Activated CD4-positive, CD25-positive, alpha-beta regulatory T cell (primary cell): ENCODE measurements around the gene NUP210.
"Not testable (repeated sequence)": the region's sequence is repeated elsewhere in the genome, so short reads cannot be mapped to it uniquely, and the experiment has no call there.

Experiments
- DNase-seq, 4 experiments: peaks; one replicate each; lab custom pipeline; 2025; lab: John Stamatoyannopoulos, UW

The NUP210 gene

DNA sequence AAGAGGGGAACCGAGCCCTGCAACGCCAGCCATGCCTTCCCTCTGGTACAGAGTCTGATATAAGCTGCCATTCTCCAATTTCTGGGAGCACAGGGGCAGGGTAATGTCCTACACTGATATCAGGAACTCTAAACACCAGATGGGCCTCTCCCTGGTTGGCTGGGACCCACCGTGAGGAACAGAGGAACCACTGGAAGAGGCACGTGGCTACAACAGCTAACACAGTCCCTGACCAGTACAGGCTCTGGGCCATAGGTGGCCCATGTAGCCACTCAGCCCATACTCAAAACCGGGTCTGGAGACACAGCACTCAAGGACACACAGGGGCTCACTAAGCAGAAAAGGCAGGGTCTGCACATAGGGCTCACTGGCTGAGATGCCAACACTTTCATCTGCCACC is 13.9 kb downstream of the NUP210 start:
- no peak for DNase-seq

DNA sequence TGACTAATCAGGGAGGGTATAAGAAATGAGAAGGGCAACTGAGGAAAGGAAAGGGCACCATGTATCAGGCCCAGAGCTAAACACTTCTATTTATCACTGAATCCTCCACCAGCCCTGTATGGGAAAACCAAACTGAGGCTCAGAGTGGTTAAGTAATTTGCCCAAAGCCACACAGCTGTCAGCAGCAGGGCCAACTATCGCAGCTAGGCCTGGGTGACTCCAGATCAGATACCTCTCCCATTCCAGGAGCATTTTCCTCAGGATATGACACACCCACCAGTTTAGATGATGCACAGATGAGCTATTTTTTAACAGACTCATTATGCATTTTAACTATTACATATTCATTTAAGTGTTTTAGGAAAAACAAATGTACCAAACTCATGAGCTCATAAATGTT is 14.5 kb downstream of the NUP210 start:
- DNase-seq: no peak

DNA sequence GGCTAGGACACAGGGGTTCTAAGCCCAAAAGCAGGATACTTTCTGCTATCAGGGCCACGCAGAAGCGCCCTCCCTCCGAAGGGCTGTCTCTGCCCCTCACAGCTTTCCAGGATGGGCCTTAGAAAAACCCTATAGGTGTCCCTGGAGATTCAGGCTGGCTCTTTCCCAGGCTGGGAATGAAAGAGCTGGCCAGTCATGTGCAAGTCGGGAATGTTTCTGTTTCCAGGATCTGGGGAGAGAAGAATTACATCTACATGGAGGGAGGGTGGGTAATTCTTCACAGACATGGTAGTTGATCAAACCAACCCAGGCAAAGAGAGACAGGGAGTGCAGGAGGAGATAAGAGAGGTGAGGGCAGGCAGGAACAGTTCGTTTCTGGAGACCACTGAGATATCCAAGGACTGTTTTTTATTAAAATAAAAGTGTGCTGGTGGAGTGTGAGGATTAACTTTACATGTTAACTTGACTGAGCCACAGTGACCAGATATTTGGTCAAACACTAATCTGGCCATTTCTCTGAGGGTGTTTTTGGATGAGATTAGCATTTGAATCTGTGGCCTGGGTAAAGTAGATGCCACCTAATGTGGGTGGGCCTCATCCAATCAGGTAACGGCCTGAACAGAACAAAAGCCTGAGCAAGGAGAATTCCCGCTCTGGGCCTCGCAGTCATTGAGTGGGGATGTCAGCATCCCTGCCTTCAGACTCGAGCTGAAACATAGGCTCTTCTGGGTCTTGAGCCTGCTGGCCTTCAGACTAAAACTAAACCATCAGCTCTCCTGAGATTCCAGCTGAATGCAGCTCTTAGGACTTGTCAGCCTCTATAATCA is 15.3 kb downstream of the NUP210 start:
- no peak for DNase-seq

DNA sequence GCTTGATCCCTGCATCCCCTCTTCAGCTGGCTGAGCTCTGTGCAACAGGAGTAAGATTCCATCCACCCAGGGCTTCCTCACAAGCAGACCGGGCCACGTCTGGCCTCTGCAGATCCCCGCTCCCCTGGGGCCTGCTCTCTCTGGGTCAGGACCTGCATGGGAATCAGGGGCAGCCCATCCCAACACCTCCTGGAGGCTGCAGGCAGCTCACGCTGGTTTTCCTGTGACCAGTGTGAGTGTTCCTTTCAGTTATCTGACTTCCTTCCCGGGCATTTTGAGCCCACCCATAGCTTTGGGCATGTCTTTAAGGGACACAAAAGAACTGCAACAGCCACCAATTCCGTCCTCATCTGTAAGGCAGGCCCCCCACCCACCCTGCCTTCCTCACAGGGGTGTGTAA is 16.3 kb downstream of the NUP210 start:
- DNase-seq: no peak

DNA sequence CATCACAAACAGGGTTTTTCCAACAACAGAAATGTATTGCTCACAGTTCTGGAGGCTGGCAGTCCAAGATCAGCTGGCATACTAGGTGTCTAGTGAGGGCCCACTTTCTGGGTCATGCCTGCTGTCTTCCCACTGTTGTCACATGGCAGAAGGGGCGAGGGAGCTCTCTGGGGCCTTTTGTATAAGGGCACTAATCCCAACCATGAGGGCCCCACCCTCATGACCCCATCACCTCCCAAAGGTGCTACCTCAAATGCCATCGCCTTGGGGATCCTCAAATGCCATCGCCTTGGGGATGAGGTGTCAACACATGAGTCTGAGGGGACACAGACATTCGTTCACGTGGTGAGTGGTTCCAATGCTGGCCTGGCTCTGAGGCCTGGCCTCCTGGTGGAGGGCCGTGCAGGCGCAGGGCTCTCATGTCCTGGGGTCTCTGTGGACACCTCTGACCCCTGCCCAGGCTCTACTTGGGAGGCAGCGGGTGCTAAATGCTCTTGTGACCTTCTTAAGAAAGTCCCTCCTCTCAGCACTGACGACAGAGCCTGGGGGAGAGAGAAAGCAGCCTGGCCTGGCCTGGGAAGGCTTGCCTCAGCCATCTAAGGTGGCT is 16.8 kb downstream of the NUP210 start:
- no peak for DNase-seq

DNA sequence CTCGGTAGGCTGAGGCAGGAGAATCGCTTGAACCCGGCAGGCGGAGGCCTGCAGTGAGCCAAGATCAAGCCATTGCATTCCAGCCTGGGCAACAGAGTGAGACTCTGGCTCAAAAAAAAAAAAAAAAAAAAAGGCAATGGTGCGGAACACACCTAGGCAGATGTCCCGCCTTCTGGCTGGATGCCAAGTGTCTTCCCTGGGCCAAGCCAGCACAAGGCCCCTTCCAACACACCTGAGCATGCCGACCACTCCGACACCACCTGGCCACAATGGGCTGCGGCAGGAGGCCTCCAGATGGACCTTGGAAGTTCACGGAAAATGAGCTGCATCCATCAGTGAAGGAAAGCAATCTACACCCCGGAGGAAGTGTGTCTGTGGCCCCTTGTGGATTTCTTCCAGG is 19.0 kb downstream of the NUP210 start:
- no peak for DNase-seq

DNA sequence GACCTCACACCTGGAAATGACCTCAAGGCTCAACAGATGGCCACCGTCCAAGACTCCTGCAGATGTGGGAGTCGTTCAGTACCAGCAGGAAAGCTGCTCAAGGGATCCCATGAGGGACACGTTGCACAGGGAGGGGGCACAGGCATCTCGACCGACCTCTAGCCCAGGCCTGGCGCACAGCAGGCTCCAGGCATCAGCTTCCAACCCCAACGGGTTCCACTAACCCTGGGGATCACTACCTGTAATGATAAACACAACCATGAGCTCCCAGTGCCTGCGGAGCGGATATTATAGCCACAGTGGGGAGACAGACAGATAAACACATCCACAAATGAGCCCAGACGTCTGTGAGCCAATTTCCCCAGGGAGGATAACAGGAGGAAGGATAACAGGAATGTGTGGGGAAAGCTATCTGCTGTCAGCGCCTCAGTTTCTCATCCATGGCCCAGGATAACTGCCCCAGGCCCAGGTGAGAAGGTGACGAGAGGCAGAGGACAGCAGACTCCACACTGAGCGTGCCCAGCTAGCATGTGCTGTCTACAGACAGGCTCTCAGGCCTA is 19.9 kb downstream of the NUP210 start:
- DNase-seq: no peak

DNA sequence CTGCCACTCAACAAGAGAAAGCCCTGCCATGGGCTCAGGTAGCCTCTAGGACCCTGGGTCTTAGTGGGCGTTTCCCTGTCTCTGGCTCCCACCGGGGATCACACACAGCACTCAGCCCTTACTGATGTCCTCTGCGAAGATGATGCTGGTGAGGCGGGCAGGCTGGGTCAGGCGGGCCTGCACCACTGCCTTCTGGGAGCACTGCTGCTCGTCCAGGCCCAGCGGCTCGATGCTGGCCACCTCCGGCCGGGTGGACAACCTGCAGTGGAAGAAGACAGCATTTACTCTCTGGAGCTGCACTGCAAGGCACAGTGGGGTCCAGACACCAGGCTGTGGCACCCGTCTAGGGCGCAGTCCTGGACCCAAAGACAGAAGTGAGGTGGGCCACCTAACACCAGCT is 20.5 kb downstream of the NUP210 start:
- DNase-seq: no peak

DNA sequence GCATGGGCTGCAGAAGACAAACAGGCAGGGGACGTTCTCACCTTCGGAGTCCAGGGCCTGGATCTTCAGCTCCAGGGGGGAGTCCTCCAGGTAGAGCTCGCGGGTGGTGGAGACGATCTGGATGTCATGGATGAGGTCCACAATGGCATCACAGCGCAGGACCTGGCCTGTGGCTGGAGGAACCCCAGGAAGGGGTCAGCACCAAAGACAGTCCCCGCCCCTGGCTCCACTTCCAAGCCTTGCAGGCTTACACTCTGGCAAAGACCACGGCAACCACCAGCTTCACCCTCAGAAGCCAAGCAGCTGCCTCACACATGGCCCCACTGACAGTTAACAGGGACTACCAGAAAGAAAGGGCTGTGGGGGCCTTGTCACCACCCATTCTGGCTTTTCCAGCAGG is 22.8 kb downstream of the NUP210 start:
- DNase-seq: no peak

DNA sequence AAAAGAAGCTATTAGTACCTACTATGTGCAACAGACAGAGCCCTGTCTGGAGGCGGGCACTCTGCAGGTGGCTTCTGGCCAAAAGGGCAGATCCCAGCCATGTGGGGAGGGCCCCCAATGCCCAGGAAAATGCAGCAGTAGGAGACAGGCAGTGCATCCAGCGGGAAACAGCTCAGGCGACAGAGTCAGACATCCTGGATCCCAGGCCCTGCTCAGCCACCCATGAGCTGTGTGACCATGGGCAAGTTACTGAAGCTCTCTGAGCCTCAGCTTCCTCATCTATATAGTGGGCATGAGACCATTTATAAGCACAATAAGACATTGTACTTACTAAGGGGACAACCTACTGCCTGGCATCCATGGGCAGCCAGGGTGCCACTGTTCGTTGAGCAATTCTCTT is 25.8 kb downstream of the NUP210 start:
- no peak for DNase-seq

DNA sequence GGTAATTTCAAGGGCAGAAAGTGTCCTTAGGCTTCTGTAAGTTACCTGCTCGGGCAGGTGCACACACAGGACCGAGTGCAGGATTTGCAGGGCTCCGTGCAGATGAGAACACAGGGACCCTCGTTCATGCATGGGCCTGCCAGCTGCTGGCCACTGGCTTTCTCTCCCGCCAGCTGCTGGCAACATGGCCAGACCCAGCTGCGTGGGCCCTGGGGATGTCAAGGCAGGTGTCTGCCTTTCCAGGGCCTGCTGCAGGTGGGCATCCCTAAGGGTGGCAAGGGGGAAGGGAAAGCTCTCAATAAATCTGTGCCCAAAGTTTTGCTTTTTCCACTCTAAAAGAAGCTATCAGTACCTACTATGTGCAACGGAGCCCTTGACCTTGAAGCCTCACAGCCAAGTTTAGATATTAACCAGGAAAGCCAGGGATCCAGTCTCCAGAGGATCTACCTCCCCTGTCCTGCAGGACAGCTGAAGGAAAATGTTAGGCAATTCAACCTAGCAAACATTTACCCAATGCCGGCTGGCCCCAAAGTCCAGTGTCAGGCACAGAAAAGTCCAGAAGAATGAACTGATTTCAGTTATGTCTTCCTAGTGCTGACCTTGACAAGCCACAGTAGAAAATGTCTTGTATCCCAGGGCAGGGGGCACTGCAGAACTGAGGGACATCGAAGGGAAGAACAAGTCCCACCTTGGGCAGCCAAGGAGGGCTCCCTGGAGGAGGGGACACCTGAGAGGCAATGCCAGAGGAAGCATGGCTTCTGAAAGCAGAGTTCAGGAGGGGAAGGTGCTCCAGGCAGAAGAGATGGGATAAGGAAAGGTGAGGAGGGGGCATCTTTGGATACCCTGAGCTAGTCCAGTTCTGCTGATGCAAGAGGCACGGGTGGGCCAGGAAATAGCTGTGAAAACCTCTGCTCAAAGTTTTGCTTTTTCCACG is 26.4 kb downstream of the NUP210 start:
- no peak for DNase-seq

DNA sequence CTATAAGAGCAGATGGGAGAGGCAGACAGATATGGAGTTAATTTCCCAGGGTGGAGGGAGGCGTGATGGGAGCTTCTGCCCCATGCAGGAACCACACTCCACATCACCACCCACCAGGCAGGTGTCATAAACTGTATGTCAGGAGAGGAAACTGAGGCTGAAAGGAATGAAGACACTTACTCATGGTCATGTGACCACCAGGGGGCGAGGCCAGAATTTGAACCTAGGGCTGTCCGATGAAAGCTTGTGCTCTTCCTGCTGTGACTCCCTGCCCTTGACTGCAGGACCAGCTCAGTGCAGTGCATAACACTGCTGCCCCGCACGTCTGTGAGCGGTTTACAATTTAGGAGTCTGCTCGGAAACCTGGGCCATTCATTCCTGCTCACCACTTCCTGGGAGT is 28.8 kb downstream of the NUP210 start:
- peak in 1 of 4 experiments; percentile 7 for DNase-seq

DNA sequence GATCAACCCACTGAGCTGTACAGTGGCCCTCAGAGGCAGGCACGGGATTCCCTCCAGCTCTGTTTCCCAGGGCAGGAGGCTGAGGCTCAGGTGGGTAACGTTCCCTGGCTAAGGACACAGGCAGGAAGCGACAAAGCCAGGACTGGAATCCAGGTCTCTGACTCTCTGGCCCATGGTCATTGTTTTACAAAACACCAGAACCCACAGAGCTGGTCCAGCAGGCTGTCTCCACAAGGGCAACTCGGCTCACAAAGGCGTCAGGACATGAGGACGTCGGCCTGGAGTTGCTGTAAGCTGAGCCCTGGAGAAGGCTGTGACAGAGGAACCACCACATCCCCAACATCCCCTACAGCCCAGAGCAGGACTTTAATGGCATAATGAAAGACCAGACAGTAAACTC is 30.7 kb downstream of the NUP210 start:
- DNase-seq: no peak

DNA sequence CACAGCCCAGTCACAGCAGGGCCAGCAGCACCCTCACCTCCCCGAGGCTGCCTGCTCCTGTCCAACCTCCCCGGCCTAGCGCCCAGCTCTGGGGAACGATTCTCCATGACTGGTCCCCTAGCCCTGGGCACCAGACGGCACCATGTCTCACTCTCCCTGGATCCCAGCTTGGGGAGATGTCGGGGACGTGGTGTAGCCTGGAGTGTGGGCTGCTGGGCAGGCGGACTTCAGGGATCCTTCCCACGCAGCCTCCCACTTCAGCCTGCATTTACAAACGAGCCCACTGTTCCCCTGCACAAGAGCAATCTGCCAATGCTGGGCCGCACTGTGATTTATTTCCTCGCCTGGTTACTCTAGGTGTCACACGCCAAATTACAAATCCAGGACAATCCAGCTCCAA is 31.3 kb downstream of the NUP210 start:
- no peak for DNase-seq

DNA sequence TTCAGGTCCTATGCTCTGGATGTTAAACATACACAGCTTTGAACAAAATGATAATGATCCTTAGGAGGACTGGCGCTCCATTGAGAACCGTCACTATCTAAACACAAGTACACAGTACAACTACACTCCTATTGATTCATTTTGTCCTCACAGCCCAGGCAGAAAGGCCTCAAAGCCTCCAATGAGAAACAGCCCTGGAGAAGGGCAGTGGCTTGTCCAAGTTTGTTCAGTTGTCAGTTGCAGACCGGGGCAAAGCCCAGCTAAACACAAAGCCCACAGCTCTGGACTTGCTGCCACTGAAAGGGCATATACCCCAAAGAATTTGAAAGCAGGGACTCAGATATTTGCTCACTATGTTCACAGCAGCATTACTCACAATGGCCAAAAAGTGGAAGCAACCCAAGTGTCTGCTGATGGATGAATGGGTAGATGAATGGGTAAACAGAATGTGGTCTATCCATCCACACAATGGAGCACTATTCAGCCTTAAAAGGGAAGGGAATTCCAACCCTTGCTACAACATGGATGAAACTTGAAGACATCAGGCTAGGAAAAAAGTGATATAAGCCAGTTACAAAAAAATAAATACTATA is 34.7 kb downstream of the NUP210 start:
- DNase-seq: no peak

DNA sequence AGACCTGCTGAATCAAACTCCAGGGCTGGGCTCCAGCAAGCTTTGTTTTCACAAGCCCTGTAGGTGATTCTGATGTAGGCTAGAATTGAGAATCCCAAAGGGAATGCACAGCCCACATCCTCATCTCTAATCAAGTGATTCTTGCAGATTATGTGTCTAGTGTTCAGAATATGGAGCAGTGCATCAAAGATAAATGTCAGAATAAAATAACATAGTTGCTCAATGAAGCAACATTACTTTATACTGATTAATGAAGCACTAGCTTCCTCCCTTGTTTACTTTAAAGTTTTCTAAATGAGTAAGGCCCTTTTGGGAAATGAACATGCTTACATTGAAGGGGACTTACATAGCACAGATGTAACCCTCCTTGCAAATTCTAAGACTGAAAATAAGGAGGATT is 39.2 kb downstream of the NUP210 start:
- DNase-seq: no peak

DNA sequence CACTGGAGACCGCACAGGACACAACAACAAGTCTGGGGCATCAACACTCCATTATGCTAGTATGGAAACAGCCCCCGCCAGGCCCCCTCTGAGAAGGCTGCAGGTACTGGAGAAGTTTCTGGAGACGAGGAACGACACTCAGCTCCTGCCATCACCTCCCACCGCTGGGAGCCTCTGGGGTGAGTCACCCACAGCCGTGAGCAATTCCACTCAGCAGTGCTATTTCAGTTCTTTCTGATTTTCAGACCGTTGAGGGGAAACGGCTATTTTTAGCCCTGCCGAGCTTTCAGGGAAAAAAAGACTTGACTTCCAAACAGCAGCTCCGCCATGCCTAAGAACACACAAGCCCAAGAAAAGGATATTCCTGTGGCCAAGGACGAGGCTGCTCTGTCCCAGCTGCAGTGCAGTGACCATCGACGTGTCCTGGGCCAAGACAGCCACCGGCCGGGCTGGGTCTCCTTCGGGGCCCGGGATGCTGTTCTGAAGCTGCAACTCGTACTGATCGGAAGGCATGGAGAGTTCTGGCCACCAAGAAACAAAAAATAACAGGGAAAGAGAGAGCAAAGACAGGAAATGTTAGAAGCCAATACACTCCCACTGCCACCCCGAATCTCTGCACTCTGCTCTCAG is 40.8 kb downstream of the NUP210 start:
- DNase-seq: no peak

DNA sequence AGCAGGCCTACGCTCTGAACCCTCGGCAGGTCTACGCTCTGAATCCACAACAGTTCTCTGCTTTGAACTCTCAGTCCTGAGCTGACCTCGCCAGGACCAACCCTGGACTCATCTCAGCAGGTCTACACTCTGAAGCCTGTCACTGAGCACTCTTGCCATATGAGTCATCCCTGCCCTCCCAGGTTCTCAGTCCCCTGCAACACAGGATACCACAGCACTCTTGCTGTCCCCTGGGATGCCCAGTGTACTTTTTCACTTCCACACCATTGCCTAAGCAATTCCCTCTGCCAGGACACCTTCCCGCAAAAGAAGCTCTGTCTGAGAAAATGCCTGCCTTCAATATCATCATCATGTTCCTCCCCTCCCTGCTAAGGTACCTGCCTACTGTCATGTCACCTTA is 42.0 kb downstream of the NUP210 start:
- no peak for DNase-seq

DNA sequence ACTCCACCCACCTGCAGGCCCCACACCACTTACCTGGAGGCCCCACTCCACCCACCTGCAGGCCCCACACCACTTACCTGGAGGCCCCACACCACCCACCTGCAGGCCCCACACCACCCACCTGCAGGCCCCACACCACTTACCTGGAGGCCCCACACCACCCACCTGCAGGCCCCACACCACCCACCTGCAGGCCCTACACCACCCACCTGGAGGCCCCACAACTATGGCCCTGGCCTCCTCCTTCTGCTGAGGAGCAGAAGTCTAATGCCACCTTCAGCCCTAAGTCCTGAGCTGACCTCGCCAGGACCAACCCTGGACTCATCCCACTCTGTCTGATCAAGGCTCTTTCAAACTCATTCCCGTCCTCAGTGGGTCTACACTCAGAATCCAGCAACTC is 42.4 kb downstream of the NUP210 start:
- DNase-seq: not testable (repeated sequence)

DNA sequence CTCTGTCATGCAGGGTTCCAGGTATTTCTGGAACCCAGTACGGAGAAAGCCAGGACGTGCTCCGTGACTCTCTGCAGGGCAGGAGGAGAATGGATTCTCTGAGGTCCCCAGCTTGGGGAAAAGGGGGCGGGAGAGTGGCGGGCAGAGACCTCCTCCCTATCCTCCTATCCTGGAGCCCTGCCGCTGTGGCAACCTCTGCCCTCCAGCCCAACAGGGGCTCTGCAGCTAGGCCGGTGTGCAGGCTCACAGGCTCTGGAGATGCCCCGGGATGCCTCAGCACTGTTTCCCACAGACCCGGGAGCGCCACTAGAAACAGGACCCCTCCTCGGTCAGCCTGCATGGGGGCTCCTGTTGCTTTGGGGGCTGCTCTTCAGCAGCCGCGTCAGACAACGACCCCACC is 43.1 kb downstream of the NUP210 start:
- no peak for DNase-seq

DNA sequence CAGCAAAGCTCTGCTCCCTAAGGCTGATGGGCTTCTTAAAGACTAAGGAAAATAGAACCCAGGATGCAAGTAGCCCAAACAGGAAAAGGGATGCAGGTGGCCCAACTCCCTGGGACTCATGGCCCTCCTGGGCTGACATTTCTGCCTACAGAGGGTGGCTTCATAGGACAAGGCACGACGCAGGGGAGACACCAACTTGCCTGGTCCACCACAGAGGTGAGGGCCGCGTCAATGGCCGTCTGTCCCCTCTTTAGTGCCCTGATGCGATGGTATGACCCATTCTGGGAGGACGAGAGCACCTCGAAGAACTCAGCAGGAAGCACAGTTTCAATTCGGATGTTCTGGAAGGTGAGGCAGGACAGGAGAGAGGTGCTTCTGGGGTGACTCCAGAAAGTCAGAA is 44.0 kb downstream of the NUP210 start:
- no peak for DNase-seq

DNA sequence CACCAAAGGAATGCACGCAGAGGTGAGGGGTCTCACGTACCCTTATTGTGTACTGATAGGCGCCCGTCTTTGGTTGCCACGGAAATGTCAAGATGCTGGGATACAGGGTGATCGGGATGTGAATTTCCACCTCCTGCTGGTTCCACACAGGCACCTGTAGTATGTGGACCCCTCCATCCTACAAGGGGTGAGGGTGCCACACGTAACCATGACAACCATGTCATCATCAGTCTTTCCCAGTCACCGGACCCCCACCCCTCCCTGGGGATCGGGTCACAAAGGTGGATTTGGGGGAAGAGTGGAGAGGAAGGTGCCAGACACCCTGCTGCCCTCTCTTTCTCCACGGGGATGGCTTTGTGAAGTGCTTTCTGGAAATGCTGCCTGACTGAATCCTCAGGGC is 44.7 kb downstream of the NUP210 start:
- no peak for DNase-seq
